ENCODE data around the gene VSTM5. TPM values are rescaled to one million over a fixed set of nuclear protein-coding genes. Genes with fewer than 3 reads are reported as not detected.

Gene VSTM5
- total and polyA plus RNA-seq, 2 of the 8 experiments (the other 6 are each of a cell fraction or from before 2014, with no cell fraction given): 0.22 to 0.70 TPM

GRCh38 chr11:93832780-93833179, 17.6 kb downstream of the VSTM5 start (continued):
- no peak for TF ChIP-seq SP4 (IDR thresholded peaks at IDR 0.05; ENCODE audit: low read length)
- TF ChIP-seq CTBP2 (IDR thresholded peaks at IDR 0.05; ENCODE audit: borderline replicate concordance, insufficient read depth, insufficient read length, low read length): no peak
- TF ChIP-seq CREB1 (IDR thresholded peaks at IDR 0.05): no peak
- no peak for TF ChIP-seq JUN (IDR thresholded peaks at IDR 0.05; ENCODE audit: low read depth, low read length)
- no peak for TF ChIP-seq KDM1A (IDR thresholded peaks at IDR 0.05; ENCODE audit: borderline replicate concordance, low read length)
